Loucy (cell line): Measurements from ENCODE around the gene ADH1A.

Experiments
- CTCF ChIP-seq: fragments of 200-600 bp; sonication (generic); conservative IDR thresholded peaks from 2 replicates; pipeline ENCODE4 v1.5.1; 2014; ENCODE audit warnings: mild to moderate bottlenecking, antibody characterized with exemption, low read length
- EZH2phosphoT487 ChIP-seq: fragments of 200-600 bp; IDR thresholded peaks from 2 replicates; pipeline ENCODE4 v1.6.1; 2018; ENCODE audit warnings: antibody characterized with exemption, mild to moderate bottlenecking, moderate library complexity, borderline replicate concordance

- TF ChIP-seq CTCF (no peak), EZH2phosphoT487 (no peak)
Measured at GRCh38 chr4:99310389-99310788, 19.6 kb upstream of the ADH1A start.
